HG02870 (cell line): ENCODE data around the gene ISLR.
"Not testable (repeated sequence)": the region's sequence is repeated elsewhere in the genome, so short reads cannot be mapped to it uniquely, and the experiment has no call there.

Experiments used
- ATAC-seq: cut with Tn5 transposase; IDR thresholded peaks from one replicate; pipeline ENCODE4 v1.9.1; 2021; ENCODE audit warnings: mild to moderate bottlenecking, moderate library complexity; ENCODE audit not compliant: unreplicated experiment

Gene ISLR

GRCh38 chr15:74136814-74137536 is 36.5 kb upstream of the ISLR start:
- ATAC-seq: no peak

GRCh38 chr15:74137537-74137894 is 36.0 kb upstream of the ISLR start:
- ATAC-seq: no peak

- no peak for ATAC-seq
Measured at GRCh38 chr15:74138642-74139041, 34.9 kb upstream of the ISLR start.

GRCh38 chr15:74141591-74141990 is 31.9 kb upstream of the ISLR start:
- no peak for ATAC-seq

GRCh38 chr15:74144153-74144775 is 29.2 kb upstream of the ISLR start:
- no peak for ATAC-seq

- ATAC-seq: no peak
Measured at GRCh38 chr15:74146277-74146800, 27.2 kb upstream of the ISLR start.

GRCh38 chr15:74147051-74147450 is 26.5 kb upstream of the ISLR start:
- ATAC-seq: no peak

- ATAC-seq: no peak
Measured at GRCh38 chr15:74155766-74156417, 17.6 kb upstream of the ISLR start.

GRCh38 chr15:74156678-74157411 is 16.7 kb upstream of the ISLR start:
- ATAC-seq: no peak

- no peak for ATAC-seq
Measured at GRCh38 chr15:74157868-74158827, 15.4 kb upstream of the ISLR start.

GRCh38 chr15:74158855-74159650 is 14.5 kb upstream of the ISLR start:
- peak; percentile 80 for ATAC-seq

GRCh38 chr15:74159773-74160172 is 13.7 kb upstream of the ISLR start:
- ATAC-seq: no peak

GRCh38 chr15:74160390-74160789 is 13.1 kb upstream of the ISLR start:
- ATAC-seq: not testable (repeated sequence)

- not testable (repeated sequence) for ATAC-seq
Measured at GRCh38 chr15:74162195-74162536, 11.3 kb upstream of the ISLR start.

GRCh38 chr15:74165461-74165860 is 8.0 kb upstream of the ISLR start:
- no peak for ATAC-seq

GRCh38 chr15:74167891-74168331 is 5.6 kb upstream of the ISLR start:
- ATAC-seq: no peak

GRCh38 chr15:74168711-74169126 is 4.8 kb upstream of the ISLR start:
- ATAC-seq: no peak

GRCh38 chr15:74170071-74170844 is 3.3 kb upstream of the ISLR start:
- ATAC-seq: no peak
